SU-DHL-6 (cell line): Measurements from ENCODE around the gene CSF1R.

ENCODE experiments used
- EZH2phosphoT487 ChIP-seq: fragments of 200-600 bp; sonication (generic), shearing (Covaris generic); conservative IDR thresholded peaks from 2 replicates; pipeline ENCODE4 v1.6.1; 2018; ENCODE audit warnings: mild to moderate bottlenecking, antibody characterized with exemption, low read length, moderate library complexity, mixed read lengths
- TF ChIP-seq, protein P1 (sequence below): fragments of 200-600 bp; sonication (generic); IDR thresholded peaks from one replicate; pipeline ENCODE4 v1.5.1; 2017; ENCODE audit warnings: antibody characterized with exemption, mild to moderate bottlenecking, low read length, moderate library complexity; ENCODE audit not compliant: insufficient read depth, poor library complexity, severe bottlenecking

DNA sequence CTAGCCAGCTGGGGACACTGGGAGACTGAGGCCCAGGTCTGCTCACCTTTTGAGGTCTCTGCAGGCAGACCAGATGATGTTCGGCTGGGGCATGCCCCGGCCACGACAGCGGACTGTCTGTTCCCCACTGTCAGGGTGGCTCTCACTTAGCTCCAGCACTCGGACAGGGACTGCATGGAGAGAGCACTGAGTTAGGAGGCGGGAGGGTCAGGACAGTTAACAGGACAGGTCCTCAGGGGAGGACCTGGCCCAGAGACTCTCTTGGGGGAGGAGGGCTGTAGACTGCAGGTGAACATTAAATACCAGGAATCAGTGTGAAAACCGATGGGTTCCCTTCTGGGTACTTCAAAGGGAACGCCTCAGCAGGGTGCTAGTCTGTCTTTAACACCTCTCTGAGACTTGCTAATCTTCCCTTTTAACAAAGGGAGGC is 44.2 kb upstream of the CSF1R start:
- TF ChIP-seq, protein P1, sequence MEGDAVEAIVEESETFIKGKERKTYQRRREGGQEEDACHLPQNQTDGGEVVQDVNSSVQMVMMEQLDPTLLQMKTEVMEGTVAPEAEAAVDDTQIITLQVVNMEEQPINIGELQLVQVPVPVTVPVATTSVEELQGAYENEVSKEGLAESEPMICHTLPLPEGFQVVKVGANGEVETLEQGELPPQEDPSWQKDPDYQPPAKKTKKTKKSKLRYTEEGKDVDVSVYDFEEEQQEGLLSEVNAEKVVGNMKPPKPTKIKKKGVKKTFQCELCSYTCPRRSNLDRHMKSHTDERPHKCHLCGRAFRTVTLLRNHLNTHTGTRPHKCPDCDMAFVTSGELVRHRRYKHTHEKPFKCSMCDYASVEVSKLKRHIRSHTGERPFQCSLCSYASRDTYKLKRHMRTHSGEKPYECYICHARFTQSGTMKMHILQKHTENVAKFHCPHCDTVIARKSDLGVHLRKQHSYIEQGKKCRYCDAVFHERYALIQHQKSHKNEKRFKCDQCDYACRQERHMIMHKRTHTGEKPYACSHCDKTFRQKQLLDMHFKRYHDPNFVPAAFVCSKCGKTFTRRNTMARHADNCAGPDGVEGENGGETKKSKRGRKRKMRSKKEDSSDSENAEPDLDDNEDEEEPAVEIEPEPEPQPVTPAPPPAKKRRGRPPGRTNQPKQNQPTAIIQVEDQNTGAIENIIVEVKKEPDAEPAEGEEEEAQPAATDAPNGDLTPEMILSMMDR = no peak
- TF ChIP-seq EZH2phosphoT487 = no peak
